Parathyroid adenoma (tissue), 2 donors: ENCODE measurements around the gene VSX2.

ENCODE experiments used
- H2AFZ ChIP-seq: fragments of 300-600 bp; sonication (generic); one replicate; pipeline ENCODE4 v1.7.0; 2017; ENCODE audit warnings: antibody characterized with exemption, mild to moderate bottlenecking
- H3K27ac ChIP-seq: fragments of 300-600 bp; sonication (generic); one replicate; pipeline ENCODE4 v1.7.0; 2017
- H3K27me3 ChIP-seq: fragments of 300-600 bp; sonication (generic); one replicate; pipeline ENCODE4 v1.7.0; 2017; ENCODE audit warnings: low read length; ENCODE audit not compliant: control insufficient read depth, insufficient read depth
- H3K36me3 ChIP-seq: fragments of 300-600 bp; sonication (generic); one replicate; pipeline ENCODE4 v1.7.0; 2017; ENCODE audit warnings: low read length; ENCODE audit not compliant: control insufficient read depth, insufficient read depth
- H3K4me1 ChIP-seq: fragments of 300-600 bp; sonication (generic); one replicate; pipeline ENCODE4 v1.7.0; 2017; ENCODE audit warnings: control low read depth
- H3K4me2 ChIP-seq: fragments of 300-600 bp; sonication (generic); one replicate; pipeline ENCODE4 v1.7.0; 2017; ENCODE audit warnings: low read length
- H3K4me3 ChIP-seq: fragments of 300-600 bp; sonication (generic); one replicate; pipeline ENCODE4 v1.7.0; 2017; ENCODE audit warnings: low read depth, low read length
- H3K79me2 ChIP-seq: fragments of 300-600 bp; sonication (generic); one replicate; pipeline ENCODE4 v1.7.0; 2017; ENCODE audit warnings: control low read depth
- H3K9ac ChIP-seq: fragments of 300-600 bp; sonication (generic); one replicate; pipeline ENCODE4 v1.7.0; 2017; ENCODE audit warnings: mild to moderate bottlenecking
- H3K9me3 ChIP-seq: fragments of 300-600 bp; sonication (generic); one replicate; pipeline ENCODE4 v1.7.0; 2017; ENCODE audit warnings: low read length; ENCODE audit not compliant: control insufficient read depth
- CTCF ChIP-seq: fragments of 300-600 bp; sonication (generic); IDR thresholded peaks from one replicate; pipeline ENCODE4 v1.7.0; 2017; ENCODE audit warnings: antibody characterized with exemption, mild to moderate bottlenecking
- donor health status: primary hyperparathyroidism.

VSX2 gene

DNA sequence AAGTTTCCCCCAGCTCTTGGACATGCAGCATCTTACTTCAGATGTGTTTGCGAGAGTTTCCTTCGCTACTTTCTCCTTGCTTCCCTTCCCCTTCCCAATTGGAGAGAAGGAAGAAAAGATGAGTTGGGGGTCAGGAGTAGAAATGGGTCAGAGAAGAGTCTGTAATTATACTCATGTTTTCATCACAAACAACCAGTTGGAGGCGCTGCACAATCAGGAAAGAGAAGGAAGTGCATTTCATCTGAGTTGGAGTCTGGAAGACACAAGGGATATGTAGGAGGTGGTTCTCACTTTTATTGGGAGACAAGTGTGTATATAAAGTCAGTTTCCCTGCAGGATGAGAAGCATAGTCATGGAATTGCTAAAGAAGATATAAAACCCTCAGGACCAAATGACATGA, 31.3 kb upstream of the VSX2 start:
- no peak for TF ChIP-seq CTCF
- H3K9me3 ChIP-seq: no peaks in the 10 kb centered on the region
- no peak overlapping the region for H2AFZ ChIP-seq

DNA sequence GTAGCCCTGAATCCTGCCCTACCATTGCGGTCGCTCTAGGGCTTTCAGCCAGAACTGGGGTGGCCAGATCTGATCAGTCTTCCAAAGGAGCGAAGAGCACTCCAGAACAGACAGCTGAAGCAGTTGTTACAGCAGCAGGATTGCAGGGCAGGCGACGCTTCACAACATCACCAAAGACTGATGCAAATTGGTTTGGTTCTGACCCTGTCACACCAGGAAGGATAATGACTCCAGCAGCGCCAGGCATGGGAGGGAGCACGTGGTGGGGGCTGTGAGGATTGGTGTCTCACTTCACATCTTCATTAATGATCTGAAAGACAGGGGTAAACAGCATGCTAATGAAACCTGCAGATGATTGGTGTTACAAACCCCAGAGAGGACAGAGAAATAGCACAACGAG, 30.6 kb upstream of the VSX2 start:
- no peak for TF ChIP-seq CTCF
- no peak overlapping the region for H3K27ac ChIP-seq
- no peaks in the 10 kb centered on the region for H3K4me1 ChIP-seq
- no peak overlapping the region for H3K4me3 ChIP-seq
- H3K36me3 ChIP-seq: no peaks in the 10 kb centered on the region
- no peak overlapping the region for H2AFZ ChIP-seq
- no peaks in the 10 kb centered on the region for H3K79me2 ChIP-seq
- no peaks in the 10 kb centered on the region for H3K27me3 ChIP-seq
- H3K9ac ChIP-seq: no peak overlapping the region
- H3K9me3 ChIP-seq: no peaks in the 10 kb centered on the region
- no peak overlapping the region for H3K4me2 ChIP-seq

More for the DNA sequence above, 31.3 kb upstream of the VSX2 start:
- Histone ChIP-seq H3K4me3 (no peak overlapping the region), H3K27me3 (no peaks in the 10 kb centered on the region), H3K36me3 (no peaks in the 10 kb centered on the region), H3K9ac (no peak overlapping the region), H3K4me1 (no peaks in the 10 kb centered on the region), H3K79me2 (no peaks in the 10 kb centered on the region), H3K4me2 (no peak overlapping the region), H3K27ac (no peak overlapping the region)

DNA sequence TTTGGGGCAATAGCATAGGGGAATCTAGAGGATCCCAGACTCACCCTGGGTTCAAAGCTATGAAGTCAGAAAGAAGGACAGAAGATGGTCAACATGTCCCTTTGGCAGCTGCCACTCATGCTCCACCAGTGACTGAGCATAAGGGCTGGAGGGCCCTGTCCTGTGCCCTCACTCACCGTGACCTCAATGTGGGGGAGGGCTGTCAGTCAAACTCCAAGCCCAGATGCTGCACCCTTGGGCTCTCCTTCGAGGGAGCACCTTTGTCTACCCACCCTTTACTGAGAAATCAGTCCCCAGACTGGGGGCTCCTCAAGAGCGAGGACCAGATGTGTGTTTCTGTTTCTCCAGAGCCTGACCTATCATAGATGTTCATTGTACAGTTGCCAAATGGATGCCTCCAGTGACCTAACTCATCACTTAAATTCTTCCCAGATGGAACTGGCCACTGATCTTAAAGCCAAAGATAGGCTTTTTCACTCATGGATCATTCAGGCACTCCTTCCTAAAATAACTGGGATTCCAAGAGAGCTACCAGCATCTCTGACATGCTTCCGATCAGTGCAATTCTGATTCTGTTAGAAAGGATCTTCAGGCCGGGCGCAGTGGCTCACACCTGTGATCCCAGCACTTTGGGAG, 27.2 kb upstream of the VSX2 start:
- no peak overlapping the region for H3K27ac ChIP-seq
- H3K4me2 ChIP-seq: no peak overlapping the region
- H3K36me3 ChIP-seq: no peaks in the 10 kb centered on the region
- TF ChIP-seq CTCF: no peak
- no peak overlapping the region for H3K9ac ChIP-seq
- H3K27me3 ChIP-seq: no peaks in the 10 kb centered on the region
- H3K4me1 ChIP-seq: no peaks in the 10 kb centered on the region
- no peak overlapping the region for H3K4me3 ChIP-seq
- H3K79me2 ChIP-seq: no peaks in the 10 kb centered on the region
- H3K9me3 ChIP-seq: no peaks in the 10 kb centered on the region
- no peak overlapping the region for H2AFZ ChIP-seq

- TF ChIP-seq CTCF: no peak
- no peak overlapping the region for H2AFZ ChIP-seq
- H3K4me2 ChIP-seq: no peak overlapping the region
- H3K9ac ChIP-seq: no peak overlapping the region
- H3K36me3 ChIP-seq: no peaks in the 10 kb centered on the region
- H3K27me3 ChIP-seq: no peaks in the 10 kb centered on the region
- H3K4me3 ChIP-seq: no peak overlapping the region
- no peaks in the 10 kb centered on the region for H3K79me2 ChIP-seq
- no peak overlapping the region for H3K27ac ChIP-seq
- H3K9me3 ChIP-seq: no peaks in the 10 kb centered on the region
- H3K4me1 ChIP-seq: no peaks in the 10 kb centered on the region
Measured at GRCh38 chr14:74213907-74214803, 25.1 kb upstream of the VSX2 start.
